Heart left ventricle (tissue), 13 donors: ENCODE data around the gene TXK.

Source experiments
- CTCF ChIP-seq, 12 donors: fragments of 200-600 bp; sonication (generic) in 4 of 12; IDR thresholded peaks; one replicate each; pipeline versions ENCODE4 v1.5.0 to v1.8.0; 2018 to 2022; ENCODE audit warnings: antibody characterized with exemption in 12 of 12, mild to moderate bottlenecking in 5 of 12
- POLR2A ChIP-seq, 2 donors: fragments of 450-650 bp; IDR thresholded peaks; one replicate each; pipeline ENCODE4 v1.6.1; 2017; ENCODE audit warnings: antibody characterized with exemption in 2 of 2, mild to moderate bottlenecking in 2 of 2, moderate library complexity in 2 of 2
- donor health status: ischemic (EF 13 %, LVEDD 7.1; RV severe dilation, severe dysfunction).
- donor health status: DM: no; HTN: yes; CAD: no.
- donor health status: DM: no; HTN: no; CAD: no.
- donor health status: ischemic (EF 25% LVEDD 6.9; RV normal size, moderate dysfunction).
- donor health status: ischemic (EF 25% LVEDD 5.7; RV mildly dilated, moderate dysfunction).
- donor health status: ischemic (EF 35%, LVEDD 5.7; RV mildly dilated, moderate dysfunction).
- donor health status: nonischemic (EF 11% LVEDD 7.7; RV severe dilation, severe dysfunction).
- donor health status: DM: yes; HTN: yes; CAD: no.
- donor health status: PGD.
- donor health status: ischemic (EF 29% LVEDD 5.4; RV normal size, mild dysfunction).
- donor health status: nonischemic (EF 23%, LVEDD 6.1; RV moderate dilation, normal function).

- no peak for TF ChIP-seq CTCF (IDR thresholded peaks at IDR 0.05)
- no peak for TF ChIP-seq POLR2A (IDR thresholded peaks at IDR 0.05)
Observed at GRCh38 chr4:48103483-48104139, 30.4 kb downstream of the TXK start.
